Hematopoietic multipotent progenitor cell treated with erythropoietin and hydrocortisone succinate and interleukin-3 and kit ligand, for 17 days (in vitro differentiated cells): ENCODE results near the gene SH3BP4.

Source experiments
- DNase-seq: peaks from one replicate; pipeline ENCODE4 v3.0.0-alpha.2; 2015; ENCODE audit warnings: low spot score

The SH3BP4 gene

GRCh38 chr2:235094457-235094856, 142.6 kb downstream of the SH3BP4 start:
- DNase-seq, result no peak

- DNase-seq, result no peak
Measured at GRCh38 chr2:235095569-235095968, 143.8 kb downstream of the SH3BP4 start.

GRCh38 chr2:235096447-235096846, 144.6 kb downstream of the SH3BP4 start:
- DNase-seq, result no peak

GRCh38 chr2:235097196-235097595, 145.4 kb downstream of the SH3BP4 start:
- no peak for DNase-seq

GRCh38 chr2:235098269-235098668, 146.5 kb downstream of the SH3BP4 start:
- no peak for DNase-seq

- no peak for DNase-seq
Measured at GRCh38 chr2:235098736-235099494, 147.1 kb downstream of the SH3BP4 start.

- DNase-seq, result no peak
Measured at GRCh38 chr2:235102896-235103295, 151.1 kb downstream of the SH3BP4 start.
